Left cardiac atrium (tissue), 4 donors: Measurements from ENCODE around the gene UMOD. TPM values are rescaled to one million over a fixed set of nuclear protein-coding genes. Genes with fewer than 3 reads are reported as not detected.
"Not testable (repeated sequence)": the region's sequence is repeated elsewhere in the genome, so short reads cannot be mapped to it uniquely, and the experiment has no call there.

Source experiments
- ATAC-seq, 2 donors: fragments of 200-7000 bp; cut with Tn5 transposase; one replicate each; pipeline ENCODE4 v1.9.1; 2020; ENCODE audit warnings: mild to moderate bottlenecking in 2 of 2, moderate library complexity in 2 of 2
- DNase-seq: peaks from one replicate; pipeline ENCODE4 v3.0.0-alpha.2; 2020
- intact Hi-C, 2 donors: fragments of 100-400 bp; cut with DNase I; formaldehyde crosslinking; loops; one replicate each; pipeline versions ENCODE4 v1.14.1 to v1.15.1; 2022 to 2023
- total RNA-seq, 2 donors: library from RNA; stranded (reverse); fragmentation: NEBNext Ultra II Directional; extraction: Animal tissue kit (Norgen Biotek cat#: 25700); gene quantifications; one replicate each; pipeline ENCODE4 v1.2.1, GENCODE V29; 2021
- donor health status: DM: no; HTN: yes; CAD: no.
- donor health status: DM: no; HTN: yes; CAD: no; lungs with severe emphysema.
- donor health status: DM: yes; HTN: yes; CAD: no.
- donor health status: Dilated cardiomyopathy.

The UMOD gene
- total RNA-seq, 2 donors from 2014 or later, result not detected

- no peak for ATAC-seq
- intact Hi-C loops, result no loop called here
- DNase-seq, result no peak
Measured at GRCh38 chr16:20326321-20326720, 26.2 kb downstream of the UMOD start.

GRCh38 chr16:20325005-20325404 is 27.5 kb downstream of the UMOD start:
- intact Hi-C loops, result no loop called here
- ATAC-seq, result no peak
- DNase-seq, result no peak

- ATAC-seq (no peak), DNase-seq (no peak)
- intact Hi-C loops, result no loop called here
Measured at GRCh38 chr16:20323591-20324117, 28.9 kb downstream of the UMOD start.

GRCh38 chr16:20322696-20323095 is 29.8 kb downstream of the UMOD start:
- intact Hi-C loops, result no loop called here
- no peak for ATAC-seq
- no peak for DNase-seq

- DNase-seq (no peak), ATAC-seq (no peak)
- intact Hi-C loops, result no loop called here
Measured at GRCh38 chr16:20321671-20322070, 30.8 kb downstream of the UMOD start.

DNA sequence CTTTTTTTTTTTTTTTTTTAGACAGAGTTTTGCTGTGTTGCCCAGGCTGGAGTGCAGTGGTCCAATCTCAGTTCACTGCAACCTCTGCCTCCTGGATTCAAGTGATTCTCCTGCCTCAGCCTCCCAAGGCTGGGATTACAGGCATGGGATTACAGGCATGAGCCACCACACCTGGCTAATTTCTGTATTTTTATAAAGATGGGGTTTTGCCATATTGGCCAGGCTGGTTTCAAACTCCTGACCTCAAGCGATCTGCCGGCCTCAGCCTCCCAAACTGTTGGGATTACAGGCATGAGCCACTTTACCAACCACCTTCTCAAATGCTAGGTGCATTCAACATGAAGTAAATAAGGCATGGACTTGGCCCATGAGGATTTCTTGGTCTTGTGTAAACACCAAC is 31.5 kb downstream of the UMOD start:
- DNase-seq, ATAC-seq, intact Hi-C loops: not testable (repeated sequence)

GRCh38 chr16:20320592-20320991 is 31.9 kb downstream of the UMOD start:
- ATAC-seq (no peak), DNase-seq (no peak)
- intact Hi-C loops, result no loop called here

- intact Hi-C loops, result no loop called here
- ATAC-seq, result no peak
- DNase-seq, result no peak
Measured at GRCh38 chr16:20320178-20320577, 32.3 kb downstream of the UMOD start.

DNA sequence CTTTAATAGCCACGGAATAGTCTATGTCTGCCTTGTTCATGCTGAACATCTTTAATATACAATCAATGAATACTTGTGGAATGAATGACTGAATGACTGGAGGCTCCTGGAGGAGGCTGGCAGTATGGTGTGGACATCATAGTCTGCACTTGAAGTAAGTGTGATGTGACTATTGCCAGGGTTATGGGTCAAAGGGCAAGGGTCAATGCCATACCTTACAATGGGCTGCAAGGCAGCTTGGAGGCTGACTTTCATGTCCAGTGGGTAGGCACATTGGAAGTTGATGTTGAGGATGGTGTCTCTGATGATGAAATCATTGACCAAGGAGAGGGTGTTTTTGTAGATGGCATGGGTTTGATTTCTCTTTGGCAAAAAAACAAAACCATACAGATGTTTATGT is 33.1 kb downstream of the UMOD start:
- intact Hi-C loops, result no loop called here
- no peak for ATAC-seq
- DNase-seq, result no peak

DNA sequence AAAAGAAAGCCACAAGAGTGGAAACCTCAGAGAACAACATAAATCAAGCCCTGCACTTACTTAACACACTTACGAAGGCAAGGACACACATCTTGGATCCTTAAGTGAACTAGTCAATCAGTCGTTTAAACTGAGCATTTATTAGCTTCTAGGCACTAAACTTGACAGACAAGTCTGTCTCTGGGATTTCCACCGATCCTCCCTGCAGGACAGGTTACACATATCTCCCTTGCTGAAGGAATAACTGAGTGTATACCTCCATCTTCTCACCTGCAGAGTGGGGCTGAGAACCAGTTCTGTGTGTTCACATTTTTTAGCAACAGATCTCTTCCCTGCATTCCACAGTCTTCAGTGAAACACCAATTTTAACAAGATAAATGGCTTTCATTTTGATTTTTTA is 34.1 kb downstream of the UMOD start:
- intact Hi-C loops, result no loop called here
- DNase-seq, result no peak
- no peak for ATAC-seq

GRCh38 chr16:20318006-20318405 is 34.5 kb downstream of the UMOD start:
- DNase-seq (no peak), ATAC-seq (no peak)
- intact Hi-C loops, result no loop called here

GRCh38 chr16:20317117-20317516 is 35.4 kb downstream of the UMOD start:
- ATAC-seq, result no peak
- intact Hi-C loops, result no loop called here
- DNase-seq, result no peak

GRCh38 chr16:20316715-20317114 is 35.8 kb downstream of the UMOD start:
- ATAC-seq (no peak), DNase-seq (no peak)
- intact Hi-C loops, result no loop called here

GRCh38 chr16:20315764-20316163 is 36.8 kb downstream of the UMOD start:
- ATAC-seq (no peak), DNase-seq (no peak)
- intact Hi-C loops, result no loop called here

GRCh38 chr16:20314575-20314974 is 37.9 kb downstream of the UMOD start:
- ATAC-seq, result no peak
- intact Hi-C loops, result no loop called here
- no peak for DNase-seq

- DNase-seq (no peak), ATAC-seq (no peak)
- intact Hi-C loops, result no loop called here
Measured at GRCh38 chr16:20313741-20314140, 38.8 kb downstream of the UMOD start.

DNA sequence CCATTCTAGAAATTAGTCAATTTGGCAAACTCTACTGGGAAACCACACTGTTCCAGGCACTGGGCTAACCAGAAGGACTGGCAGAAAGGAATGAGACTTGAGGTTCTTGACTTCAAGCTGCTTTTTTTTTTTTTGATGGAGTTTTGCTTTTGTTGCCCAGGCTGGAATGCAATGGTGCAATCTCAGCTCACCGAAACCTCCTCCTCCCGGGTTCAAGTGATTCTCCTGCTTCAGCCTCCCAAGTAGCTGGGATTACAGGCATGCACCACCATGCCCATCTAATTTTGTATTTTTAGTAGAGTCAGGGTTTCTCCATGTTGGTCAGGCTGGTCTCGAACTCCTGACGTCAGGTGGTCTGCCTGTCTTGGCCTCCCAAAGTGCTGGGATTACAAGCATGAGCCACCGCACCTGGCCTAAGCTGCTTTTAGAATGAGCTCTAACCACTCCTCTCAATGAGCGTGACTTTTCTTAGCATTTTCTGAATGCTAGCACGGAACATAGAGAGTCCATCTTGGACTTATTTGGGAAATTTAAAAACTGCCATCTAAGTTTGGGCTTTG is 39.9 kb downstream of the UMOD start:
- DNase-seq, intact Hi-C loops, ATAC-seq: not testable (repeated sequence)

- DNase-seq, result no peak
- no peak for ATAC-seq
- intact Hi-C loops, result no loop called here
Measured at GRCh38 chr16:20311548-20311947, 41.0 kb downstream of the UMOD start.

DNA sequence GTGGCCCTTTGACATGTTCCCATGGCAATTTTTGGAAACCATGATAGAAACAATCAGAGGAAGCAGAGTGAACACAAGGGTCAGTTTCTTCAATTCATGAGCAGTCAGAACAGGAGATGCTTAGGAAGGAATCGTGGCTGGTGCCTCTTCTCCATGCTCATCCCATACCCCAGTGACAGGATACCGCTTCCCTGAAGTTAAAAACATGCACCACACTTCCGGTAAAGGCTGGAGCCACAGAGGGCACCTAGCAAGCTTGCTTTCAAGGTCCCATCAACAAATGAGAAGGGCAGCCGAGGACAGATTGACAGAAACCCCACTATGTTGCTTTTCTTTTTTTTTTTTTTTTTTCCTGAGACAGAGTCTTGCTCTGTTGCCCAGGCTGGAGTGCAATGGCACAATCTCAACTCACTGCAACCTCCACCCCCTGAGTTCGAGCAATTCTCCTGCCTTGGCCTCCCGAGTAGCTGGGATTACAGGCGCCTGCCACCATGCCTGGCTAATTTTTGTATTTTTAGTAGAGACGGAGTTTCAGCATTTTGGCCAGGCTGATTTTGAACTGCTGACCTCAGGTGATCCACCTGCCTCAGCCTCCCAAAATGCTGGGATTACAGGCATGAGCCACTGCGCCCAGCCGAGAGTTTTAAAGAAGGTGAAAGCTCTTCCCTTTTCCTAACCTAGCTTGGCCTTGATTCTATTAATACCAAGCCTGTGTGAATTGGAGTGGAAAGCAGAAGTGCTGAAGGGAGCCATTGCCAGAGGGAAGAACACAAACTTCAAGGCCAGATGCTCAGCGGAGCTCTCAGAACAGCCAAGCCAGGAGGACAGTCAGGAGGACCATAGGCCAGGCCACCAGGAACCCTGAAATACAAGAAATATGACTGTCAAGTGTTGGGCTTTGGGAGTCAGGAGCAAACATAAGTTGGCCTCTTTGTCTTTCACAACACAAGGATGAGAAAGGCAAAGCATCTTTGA is 41.8 kb downstream of the UMOD start:
- no peak for DNase-seq
- ATAC-seq, result no peak
- intact Hi-C loops, result no loop called here

- ATAC-seq (no peak), DNase-seq (no peak)
- intact Hi-C loops, result no loop called here
Measured at GRCh38 chr16:20309786-20310185, 42.7 kb downstream of the UMOD start.
